K562 (cell line): ENCODE results near the gene CEP192. TPM values are rescaled to one million over a fixed set of nuclear protein-coding genes. Genes with fewer than 3 reads are reported as not detected.

Experiments used
- GATAD2A ChIP-seq: fragments of 450-650 bp; IDR thresholded peaks from 2 replicates; pipeline ENCODE4 v1.6.1; 2017
- NONO ChIP-seq, 2 experiments: fragments of 200-400 bp in 1 of 2; fragments of 450-650 bp in 1 of 2; formaldehyde crosslinking in 1 of 2; IDR thresholded peaks; 2 replicates each; pipeline ENCODE4 v1.6.1; 2017; ENCODE audit warnings: low read depth in 2 of 2, mild to moderate bottlenecking in 2 of 2, moderate library complexity in 2 of 2, low read length in 1 of 2
- ZBTB17 ChIP-seq: fragments of 450-650 bp; formaldehyde crosslinking; IDR thresholded peaks from 2 replicates; pipeline ENCODE4 v1.4.0; 2020; ENCODE audit warnings: mild to moderate bottlenecking
- ZNF239 ChIP-seq: fragments of 250-450 bp; sonication (Bioruptor Pico); IDR thresholded peaks from 2 replicates; pipeline ENCODE4 v1.4.0; 2020; ENCODE audit warnings: mild to moderate bottlenecking
- ZNF507 ChIP-seq: conservative IDR thresholded peaks from 2 replicates; pipeline ENCODE4 v1.6.1; 2017; ENCODE audit warnings: missing genetic modification characterization, missing compliant biosample characterization
- ZNF592 ChIP-seq: fragments of 450-650 bp; IDR thresholded peaks from 2 replicates; pipeline ENCODE4 v1.6.1; 2017; ENCODE audit warnings: antibody characterized with exemption, mild to moderate bottlenecking
- polyA plus RNA-seq, 8 experiments: library from polyadenylated mRNA; depleted of rRNA in 4 of 8; stranded (reverse) in 5 of 8; unstranded in 3 of 8; fragments of >200 nt; fragmentation: Nextera tagmentation in 2 of 8; fragmentation: Illumina TruSeq in 1 of 8; extraction: Ambion mirVana in 2 of 8; extraction: Trizol in 1 of 8; gene quantifications; 2 replicates each; pipeline versions ENCODE4 v1.2.1 to v1.2.3, GENCODE V29; 2011 to 2014; ENCODE audit warnings: inconsistent platforms in 1 of 8, missing spikeins in 1 of 8
- total RNA-seq, 7 experiments: library from RNA; depleted of rRNA in 6 of 7; stranded (reverse); fragments of >200 nt in 6 of 7; fragmentation: Illumina TruSeq in 2 of 7; extraction: Trizol in 2 of 7; gene quantifications; 2 replicates each; pipeline versions ENCODE4 v1.2.1 to v1.2.3, GENCODE V29; 2011 to 2021; ENCODE audit warnings: low replicate concordance in 1 of 7

CEP192 gene
- total and polyA plus RNA-seq, 9 of the 15 experiments (the other 6 are each of a cell fraction or from before 2014, with no cell fraction given): 14.4 to 54.4 (median 35.8) TPM

DNA sequence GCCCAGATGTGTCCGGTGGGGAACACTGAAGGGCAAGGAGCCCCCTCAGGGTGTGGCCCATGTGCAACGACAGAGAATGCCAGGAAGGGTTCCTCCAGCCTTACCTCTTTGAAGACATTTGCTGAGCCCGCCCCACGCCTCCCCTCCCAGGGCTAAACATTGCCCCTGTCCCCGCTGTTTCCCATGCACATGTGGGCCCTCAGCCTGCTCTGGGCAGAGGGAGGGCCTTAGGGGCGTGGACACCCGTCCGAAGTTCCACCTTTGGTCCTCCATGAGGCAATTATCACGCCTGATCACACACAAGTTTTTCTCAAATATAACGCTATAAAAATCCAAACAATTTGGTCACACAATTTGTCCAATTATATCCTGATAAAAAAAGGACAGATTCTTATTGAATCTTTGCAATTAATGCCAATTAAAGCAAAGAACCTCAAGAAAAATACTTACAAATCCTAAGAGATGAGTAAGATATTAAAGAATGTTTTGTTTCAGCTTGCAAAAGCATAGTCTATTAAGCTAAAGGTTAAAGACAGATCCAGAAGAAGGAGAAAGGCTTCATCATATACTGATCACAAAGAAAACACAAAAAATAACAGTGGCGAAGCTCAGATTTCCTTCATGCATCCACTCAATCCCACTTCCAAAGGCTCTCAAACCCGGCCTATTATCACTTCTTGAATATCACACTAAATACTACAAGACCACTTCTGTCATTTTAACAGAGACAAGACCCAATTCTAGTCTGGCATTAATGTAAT lies 172.2 kb downstream of the CEP192 start (continued):
- TF ChIP-seq ZNF592: no peak
- TF ChIP-seq ZNF507 (tag): no peak
- TF ChIP-seq ZNF239 (CRISPR knock-in tag): no peak
- no peak for TF ChIP-seq ZBTB17 (CRISPR knock-in tag)
- no peak for TF ChIP-seq GATAD2A
- no peak for TF ChIP-seq NONO (IDR thresholded peaks at IDR 0.05; ENCODE audit: low read depth in 2 of 2, low read length in 1 of 2)
- TF ChIP-seq, all 486 proteins: peak for 0
